ENCODE results near the gene ELAC2. TPM values are rescaled to one million over a fixed set of nuclear protein-coding genes. Genes with fewer than 3 reads are reported as not detected.
"Not testable (repeated sequence)": the region's sequence is repeated elsewhere in the genome, so short reads cannot be mapped to it uniquely, and the experiment has no call there.

Gene ELAC2
- total RNA-seq, 4 donors from 2014 or later, result 60.8 to 89.5 (median 77.9) TPM

GRCh38 chr17:12985431-12986293 lies 32.2 kb downstream of the ELAC2 start:
- no peak for DNase-seq (ENCODE audit: low spot score)
- no peak for ATAC-seq (ENCODE audit: low FRiP score)
- TF ChIP-seq CTCF (IDR thresholded peaks at IDR 0.05), result no peak

GRCh38 chr17:12983991-12984884 lies 33.6 kb downstream of the ELAC2 start:
- TF ChIP-seq CTCF (IDR thresholded peaks at IDR 0.05), result no peak
- peak; percentile 96 for ATAC-seq (ENCODE audit: low FRiP score)
- DNase-seq (ENCODE audit: low spot score), result no peak

DNA sequence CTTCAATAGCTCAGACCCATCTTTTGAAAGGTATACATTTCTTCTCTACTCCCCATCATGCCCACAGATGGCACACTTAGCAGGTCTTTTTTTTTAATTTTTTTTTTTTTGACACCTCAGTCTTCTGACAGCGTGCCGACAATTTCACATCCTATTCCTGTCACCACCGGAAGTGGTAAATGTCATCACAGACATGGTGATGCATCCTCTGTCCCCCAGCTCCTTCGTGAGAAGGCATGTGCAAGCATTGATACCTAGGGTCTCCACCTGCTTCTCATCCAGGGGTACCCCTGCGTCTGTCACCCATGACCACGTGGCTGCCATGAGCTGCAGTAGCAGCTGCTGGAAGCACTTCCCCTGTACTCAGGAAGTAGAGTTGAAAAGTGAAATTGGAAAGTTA lies 35.6 kb downstream of the ELAC2 start:
- no peak for TF ChIP-seq CTCF (IDR thresholded peaks at IDR 0.05)
- ATAC-seq (ENCODE audit: low FRiP score), result no peak
- no peak for DNase-seq (ENCODE audit: low spot score)

- no peak for ATAC-seq (ENCODE audit: low FRiP score)
- no peak for DNase-seq (ENCODE audit: low spot score)
- no peak for TF ChIP-seq CTCF (IDR thresholded peaks at IDR 0.05)
Measured at GRCh38 chr17:12979826-12980500, 37.9 kb downstream of the ELAC2 start.

DNA sequence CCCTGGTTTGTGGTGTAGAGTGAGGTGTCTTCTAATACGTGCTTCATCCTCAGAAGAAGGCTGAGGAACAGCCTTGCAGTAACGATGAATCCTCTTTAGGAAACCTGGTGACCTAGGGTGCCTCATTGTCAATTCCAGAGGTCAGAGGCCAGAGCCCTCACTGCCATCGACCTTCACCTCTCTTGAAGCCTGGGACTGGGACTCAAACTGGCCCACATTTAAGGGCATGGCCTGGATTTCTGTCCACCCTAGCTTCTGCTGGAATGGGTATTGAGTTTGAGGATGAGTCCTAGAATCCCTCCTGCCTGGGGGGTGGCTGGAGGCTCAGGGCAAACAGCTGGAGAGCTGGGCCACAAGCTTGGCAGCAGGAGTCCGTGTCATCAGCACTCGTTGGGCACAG lies 38.6 kb downstream of the ELAC2 start:
- DNase-seq (ENCODE audit: low spot score) (no peak), ATAC-seq (ENCODE audit: low FRiP score) (no peak)
- TF ChIP-seq CTCF (IDR thresholded peaks at IDR 0.05), result no peak

DNA sequence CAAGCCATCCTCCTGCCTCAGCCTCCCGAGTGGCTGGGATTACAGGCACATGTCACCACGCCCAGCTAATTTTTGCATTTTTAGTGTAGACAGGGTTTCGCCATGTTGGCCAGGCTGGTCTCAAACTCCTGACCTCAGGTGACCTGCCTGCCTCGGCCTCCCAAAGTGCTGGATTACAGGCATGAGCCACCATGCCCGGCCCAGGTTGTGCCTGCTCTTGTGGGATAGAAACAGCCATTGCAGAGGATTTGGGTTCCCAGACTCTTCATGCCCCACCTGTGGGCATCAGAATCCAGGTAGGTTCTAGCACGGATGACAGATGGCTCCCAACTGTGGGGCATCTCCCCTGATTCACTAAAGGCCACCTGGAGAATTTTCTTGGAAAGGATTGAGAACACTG lies 39.0 kb downstream of the ELAC2 start:
- not testable (repeated sequence) for DNase-seq (ENCODE audit: low spot score); ATAC-seq (ENCODE audit: low FRiP score)

Data from omental fat pad (tissue), 4 donors.